Forelimb muscle (tissue), 1 donor: Measurements from ENCODE around the gene GRM7. TPM values are rescaled to one million over a fixed set of nuclear protein-coding genes. Genes with fewer than 3 reads are reported as not detected.
A peak's percentile ranks its signal among the peaks of the same experiment; 100 is the strongest.

Source experiments
- DNase-seq: peaks from one replicate; pipeline ENCODE4 v3.0.0-alpha.2; 2013; ENCODE audit warnings: low read depth
- polyA plus RNA-seq: library from polyadenylated mRNA; unstranded; fragments of 120-200 nt; gene quantifications from one replicate; pipeline ENCODE4 v1.2.1, GENCODE V29; 2013; ENCODE audit not compliant: insufficient read length

Gene GRM7
- polyA plus RNA-seq, 1 donor, result not detected

- no peak for DNase-seq
These were observed 444.6 kb downstream of the GRM7 start for GRCh38 chr3:7305561-7305960.

GRCh38 chr3:7306901-7307300 is 446.0 kb downstream of the GRM7 start:
- DNase-seq, result no peak

- DNase-seq, result no peak
These were observed 446.5 kb downstream of the GRM7 start for GRCh38 chr3:7307410-7307809.

- peak; percentile 11 for DNase-seq
These were observed 448.8 kb downstream of the GRM7 start for GRCh38 chr3:7309641-7310102.

GRCh38 chr3:7315037-7315436 is 454.1 kb downstream of the GRM7 start:
- no peak for DNase-seq

GRCh38 chr3:7322957-7323669 is 462.2 kb downstream of the GRM7 start:
- DNase-seq, result no peak

GRCh38 chr3:7328339-7328738 is 467.4 kb downstream of the GRM7 start:
- no peak for DNase-seq

- no peak for DNase-seq
These were observed 471.8 kb downstream of the GRM7 start for GRCh38 chr3:7332696-7333095.

- DNase-seq, result no peak
These were observed 472.2 kb downstream of the GRM7 start for GRCh38 chr3:7333125-7333524.

GRCh38 chr3:7340795-7341194 is 479.9 kb downstream of the GRM7 start:
- DNase-seq, result no peak

GRCh38 chr3:7346364-7346763 is 485.4 kb downstream of the GRM7 start:
- DNase-seq, result no peak

GRCh38 chr3:7357101-7357500 is 496.2 kb downstream of the GRM7 start:
- DNase-seq, result no peak

GRCh38 chr3:7367968-7368367 is 507.1 kb downstream of the GRM7 start:
- no peak for DNase-seq

- DNase-seq, result no peak
These were observed 507.7 kb downstream of the GRM7 start for GRCh38 chr3:7368597-7368996.

- no peak for DNase-seq
These were observed 511.0 kb downstream of the GRM7 start for GRCh38 chr3:7371693-7372572.

GRCh38 chr3:7377103-7377502 is 516.2 kb downstream of the GRM7 start:
- DNase-seq, result no peak

- no peak for DNase-seq
These were observed 520.8 kb downstream of the GRM7 start for GRCh38 chr3:7381741-7382140.

GRCh38 chr3:7382293-7383010 is 521.5 kb downstream of the GRM7 start:
- no peak for DNase-seq

- DNase-seq, result no peak
These were observed 524.7 kb downstream of the GRM7 start for GRCh38 chr3:7385635-7386034.

- DNase-seq, result no peak
These were observed 527.1 kb downstream of the GRM7 start for GRCh38 chr3:7388026-7388425.

- DNase-seq, result no peak
These were observed 531.3 kb downstream of the GRM7 start for GRCh38 chr3:7392206-7392605.

- DNase-seq, result no peak
These were observed 533.2 kb downstream of the GRM7 start for GRCh38 chr3:7393944-7394605.
